K562 (cell line): Measurements from ENCODE around the gene CNTROB. TPM values are rescaled to one million over a fixed set of nuclear protein-coding genes. Genes with fewer than 3 reads are reported as not detected.

Source experiments
- ETV6 ChIP-seq, 3 experiments: fragments of 150-350 bp in 1 of 3; sonication (generic) in 1 of 3; formaldehyde crosslinking in 1 of 3; IDR thresholded peaks; 2 replicates each; pipeline versions ENCODE4 v1.6.1 to v1.8.0; 2014 to 2022; ENCODE audit warnings: borderline replicate concordance in 2 of 3, low read depth in 2 of 3, antibody characterized with exemption in 1 of 3, low read length in 1 of 3, mild to moderate bottlenecking in 1 of 3, missing genetic modification reagents in 1 of 3
- MIER1 ChIP-seq: fragments of 450-650 bp; IDR thresholded peaks from 2 replicates; pipeline ENCODE4 v1.6.1; 2016; ENCODE audit warnings: antibody characterized with exemption, mild to moderate bottlenecking, low read depth
- NBN ChIP-seq: fragments of 450-650 bp; IDR thresholded peaks from 2 replicates; pipeline ENCODE4 v1.6.1; 2016; ENCODE audit warnings: low read depth, mild to moderate bottlenecking
- NFE2L1 ChIP-seq: fragments of 450-650 bp; IDR thresholded peaks from 2 replicates; pipeline ENCODE4 v1.6.1; 2016; ENCODE audit warnings: missing genetic modification characterization, low read depth, mild to moderate bottlenecking, missing compliant biosample characterization, moderate library complexity, borderline replicate concordance
- SIX5 ChIP-seq, 2 experiments: IDR thresholded peaks; 2 replicates each; pipeline ENCODE4 v1.6.1; 2011; ENCODE audit warnings: low read length in 2 of 2, borderline replicate concordance in 1 of 2, low read depth in 1 of 2, mild to moderate bottlenecking in 1 of 2, moderate library complexity in 1 of 2; ENCODE audit not compliant: insufficient read depth in 1 of 2
- SMAD3 ChIP-seq: fragments of 450-650 bp; formaldehyde crosslinking; conservative IDR thresholded peaks from 2 replicates; pipeline ENCODE4 v1.4.0; 2020; ENCODE audit warnings: mild to moderate bottlenecking
- SNIP1 ChIP-seq: fragments of 450-650 bp; IDR thresholded peaks from 2 replicates; pipeline ENCODE4 v1.7.1; 2017; ENCODE audit warnings: low read depth, mild to moderate bottlenecking
- TAF1 ChIP-seq: IDR thresholded peaks from 2 replicates; pipeline ENCODE4 v1.6.1; 2011; ENCODE audit warnings: mild to moderate bottlenecking, low read length, moderate library complexity; ENCODE audit not compliant: insufficient read depth, control insufficient read depth, severe bottlenecking; ENCODE audit errors: extremely low read depth
- TFAM ChIP-seq: fragments of 250-450 bp; sonication (Bioruptor Pico); conservative IDR thresholded peaks from 2 replicates; pipeline ENCODE4 v1.5.0; 2021; ENCODE audit warnings: mild to moderate bottlenecking, moderate library complexity
- ZKSCAN1 ChIP-seq: fragments of 150-350 bp; IDR thresholded peaks from 2 replicates; pipeline ENCODE4 v1.6.1; 2016; ENCODE audit warnings: low read depth, low read length
- ZNF23 ChIP-seq: fragments of 250-450 bp; sonication (Bioruptor Pico); IDR thresholded peaks from 2 replicates; pipeline ENCODE4 v1.4.0; 2020; ENCODE audit warnings: mild to moderate bottlenecking
- ZNF507 ChIP-seq: conservative IDR thresholded peaks from 2 replicates; pipeline ENCODE4 v1.6.1; 2017; ENCODE audit warnings: missing genetic modification characterization, missing compliant biosample characterization
- polyA plus RNA-seq, 8 experiments: library from polyadenylated mRNA; depleted of rRNA in 4 of 8; stranded (reverse) in 5 of 8; unstranded in 3 of 8; fragments of >200 nt; fragmentation: Nextera tagmentation in 2 of 8; fragmentation: Illumina TruSeq in 1 of 8; extraction: Ambion mirVana in 2 of 8; extraction: Trizol in 1 of 8; gene quantifications; 2 replicates each; pipeline versions ENCODE4 v1.2.1 to v1.2.3, GENCODE V29; 2011 to 2014; ENCODE audit warnings: inconsistent platforms in 1 of 8, missing spikeins in 1 of 8
- total RNA-seq, 7 experiments: library from RNA; depleted of rRNA in 6 of 7; stranded (reverse); fragments of >200 nt in 6 of 7; fragmentation: Illumina TruSeq in 2 of 7; extraction: Trizol in 2 of 7; gene quantifications; 2 replicates each; pipeline versions ENCODE4 v1.2.1 to v1.2.3, GENCODE V29; 2011 to 2021; ENCODE audit warnings: low replicate concordance in 1 of 7
- TF ChIP-seq, protein P1 (sequence below): sonication (generic); formaldehyde crosslinking; IDR thresholded peaks from 2 replicates; pipeline ENCODE4 v1.8.1; 2023; ENCODE audit warnings: mild to moderate bottlenecking, missing genetic modification reagents
- TF ChIP-seq, protein P2 (sequence below): sonication (generic); formaldehyde crosslinking; IDR thresholded peaks from 2 replicates; pipeline ENCODE4 v1.8.1; 2023; ENCODE audit warnings: mild to moderate bottlenecking, missing genetic modification reagents
- TF ChIP-seq, protein P3 (sequence below): fragments of 250-450 bp; sonication (Bioruptor Pico); IDR thresholded peaks from 2 replicates; pipeline ENCODE4 v1.5.0; 2020; ENCODE audit warnings: mild to moderate bottlenecking, borderline replicate concordance

CNTROB gene
- total and polyA plus RNA-seq, 9 of the 15 experiments (the other 6 are each of a cell fraction or from before 2014, with no cell fraction given), result 1.9 to 33.3 (median 23.0) TPM

DNA sequence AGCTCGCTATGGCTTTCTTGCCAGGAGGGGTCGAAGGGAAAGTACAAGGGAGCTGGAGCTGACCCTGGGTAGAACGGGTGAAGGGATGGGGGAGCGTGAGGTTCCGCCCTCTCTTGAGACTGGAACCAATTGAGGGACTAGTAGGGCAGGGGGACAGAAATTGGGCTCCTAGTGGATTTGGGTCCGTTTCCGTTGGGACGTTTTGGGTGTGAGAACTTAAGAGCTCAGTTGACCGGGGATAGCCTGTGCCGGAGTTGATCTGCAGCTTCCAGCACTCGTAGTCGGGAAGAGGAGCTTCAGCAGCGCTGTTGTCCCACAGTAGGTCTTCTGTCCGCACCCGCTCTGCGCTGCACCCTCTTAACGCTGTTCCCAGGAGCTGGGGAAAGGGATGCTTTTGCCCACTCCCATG lies 481 bp downstream of the CNTROB start (continued):
- TF ChIP-seq TAF1, result peak; percentile 1
- TF ChIP-seq ZNF23 (CRISPR knock-in tag), result no peak
- TF ChIP-seq NFE2L1 (tag), result no peak
- TF ChIP-seq, protein P1, sequence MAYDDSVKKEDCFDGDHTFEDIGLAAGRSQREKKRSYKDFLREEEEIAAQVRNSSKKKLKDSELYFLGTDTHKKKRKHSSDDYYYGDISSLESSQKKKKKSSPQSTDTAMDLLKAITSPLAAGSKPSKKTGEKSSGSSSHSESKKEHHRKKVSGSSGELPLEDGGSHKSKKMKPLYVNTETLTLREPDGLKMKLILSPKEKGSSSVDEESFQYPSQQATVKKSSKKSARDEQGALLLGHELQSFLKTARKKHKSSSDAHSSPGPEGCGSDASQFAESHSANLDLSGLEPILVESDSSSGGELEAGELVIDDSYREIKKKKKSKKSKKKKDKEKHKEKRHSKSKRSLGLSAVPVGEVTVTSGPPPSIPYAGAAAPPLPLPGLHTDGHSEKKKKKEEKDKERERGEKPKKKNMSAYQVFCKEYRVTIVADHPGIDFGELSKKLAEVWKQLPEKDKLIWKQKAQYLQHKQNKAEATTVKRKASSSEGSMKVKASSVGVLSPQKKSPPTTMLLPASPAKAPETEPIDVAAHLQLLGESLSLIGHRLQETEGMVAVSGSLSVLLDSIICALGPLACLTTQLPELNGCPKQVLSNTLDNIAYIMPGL (CRISPR knock-in tag), result 0 out of 2 replicates have a peak, but pooled peaks have one; percentile 22
- no peak for TF ChIP-seq SIX5 (IDR thresholded peaks at IDR 0.05; ENCODE audit: borderline replicate concordance in 1 of 2, insufficient read depth in 1 of 2, low read depth in 1 of 2, low read length in 2 of 2)
- no peak for TF ChIP-seq SMAD3 (CRISPR knock-in tag)
- no peak for TF ChIP-seq NBN
- no peak for TF ChIP-seq ZNF507 (tag)
- peak; percentile 97 for TF ChIP-seq ZKSCAN1
- TF ChIP-seq ETV6 (IDR thresholded peaks at IDR 0.05; ENCODE audit: borderline replicate concordance in 1 of 2, low read depth in 2 of 2, low read length in 1 of 2), result no peak
- no peak for TF ChIP-seq ETV6 (CRISPR knock-in tag; IDR thresholded peaks at IDR 0.05; ENCODE audit: borderline replicate concordance)
- no peak for TF ChIP-seq TFAM (CRISPR knock-in tag)
- no peak for TF ChIP-seq SNIP1
- TF ChIP-seq, protein P2, sequence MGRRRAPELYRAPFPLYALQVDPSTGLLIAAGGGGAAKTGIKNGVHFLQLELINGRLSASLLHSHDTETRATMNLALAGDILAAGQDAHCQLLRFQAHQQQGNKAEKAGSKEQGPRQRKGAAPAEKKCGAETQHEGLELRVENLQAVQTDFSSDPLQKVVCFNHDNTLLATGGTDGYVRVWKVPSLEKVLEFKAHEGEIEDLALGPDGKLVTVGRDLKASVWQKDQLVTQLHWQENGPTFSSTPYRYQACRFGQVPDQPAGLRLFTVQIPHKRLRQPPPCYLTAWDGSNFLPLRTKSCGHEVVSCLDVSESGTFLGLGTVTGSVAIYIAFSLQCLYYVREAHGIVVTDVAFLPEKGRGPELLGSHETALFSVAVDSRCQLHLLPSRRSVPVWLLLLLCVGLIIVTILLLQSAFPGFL, result no peak
- TF ChIP-seq MIER1, result no peak
- TF ChIP-seq, protein P3, sequence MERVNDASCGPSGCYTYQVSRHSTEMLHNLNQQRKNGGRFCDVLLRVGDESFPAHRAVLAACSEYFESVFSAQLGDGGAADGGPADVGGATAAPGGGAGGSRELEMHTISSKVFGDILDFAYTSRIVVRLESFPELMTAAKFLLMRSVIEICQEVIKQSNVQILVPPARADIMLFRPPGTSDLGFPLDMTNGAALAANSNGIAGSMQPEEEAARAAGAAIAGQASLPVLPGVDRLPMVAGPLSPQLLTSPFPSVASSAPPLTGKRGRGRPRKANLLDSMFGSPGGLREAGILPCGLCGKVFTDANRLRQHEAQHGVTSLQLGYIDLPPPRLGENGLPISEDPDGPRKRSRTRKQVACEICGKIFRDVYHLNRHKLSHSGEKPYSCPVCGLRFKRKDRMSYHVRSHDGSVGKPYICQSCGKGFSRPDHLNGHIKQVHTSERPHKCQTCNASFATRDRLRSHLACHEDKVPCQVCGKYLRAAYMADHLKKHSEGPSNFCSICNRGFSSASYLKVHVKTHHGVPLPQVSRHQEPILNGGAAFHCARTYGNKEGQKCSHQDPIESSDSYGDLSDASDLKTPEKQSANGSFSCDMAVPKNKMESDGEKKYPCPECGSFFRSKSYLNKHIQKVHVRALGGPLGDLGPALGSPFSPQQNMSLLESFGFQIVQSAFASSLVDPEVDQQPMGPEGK (CRISPR knock-in tag), result no peak
- TF ChIP-seq, all 486 proteins: peak for 15
